NCI-H1417 treated with DMSO at 0.1 percent for 48 hours (cell line): ENCODE results near the gene CA11.
"Not testable (repeated sequence)": the region's sequence is repeated elsewhere in the genome, so short reads cannot be mapped to it uniquely, and the experiment has no call there.

Source experiments
- DNase-seq: peaks from one replicate; lab custom pipeline; 2025; lab: John Stamatoyannopoulos, UW

Gene CA11

GRCh38 chr19:48646001-48646721 lies at the start of gene CA11:
Gene CA11, minus strand, starts transcription at chr19:48646187. Its CDS starts 555 bp downstream, at chr19:48645632.
- peak; percentile 53 for DNase-seq

GRCh38 chr19:48693629-48694028 lies 47.6 kb upstream of the CA11 start:
- not testable (repeated sequence) for DNase-seq

- DNase-seq, result no peak
These were observed 43.5 kb upstream of the CA11 start for GRCh38 chr19:48689449-48689848.

GRCh38 chr19:48687776-48688175 lies 41.8 kb upstream of the CA11 start:
- DNase-seq, result no peak

- not testable (repeated sequence) for DNase-seq
These were observed 40.6 kb upstream of the CA11 start for GRCh38 chr19:48686637-48687036.

GRCh38 chr19:48686088-48686487 lies 40.1 kb upstream of the CA11 start:
- no peak for DNase-seq

- DNase-seq, result no peak
These were observed 39.6 kb upstream of the CA11 start for GRCh38 chr19:48685583-48685982.

- DNase-seq, result no peak
These were observed 37.4 kb upstream of the CA11 start for GRCh38 chr19:48683349-48683748.

- DNase-seq, result no peak
These were observed 35.1 kb upstream of the CA11 start for GRCh38 chr19:48681127-48681470.

GRCh38 chr19:48680436-48681126 lies 34.6 kb upstream of the CA11 start:
- DNase-seq, result no peak

GRCh38 chr19:48680006-48680405 lies 34.0 kb upstream of the CA11 start:
- not testable (repeated sequence) for DNase-seq

GRCh38 chr19:48678201-48678600 lies 32.2 kb upstream of the CA11 start:
- DNase-seq, result no peak

GRCh38 chr19:48676887-48677286 lies 30.9 kb upstream of the CA11 start:
- DNase-seq, result no peak

GRCh38 chr19:48676487-48676886 lies 30.5 kb upstream of the CA11 start:
- DNase-seq, result no peak

GRCh38 chr19:48674921-48675824 lies 29.2 kb upstream of the CA11 start:
- DNase-seq, result no peak

- DNase-seq, result no peak
These were observed 28.3 kb upstream of the CA11 start for GRCh38 chr19:48674216-48674809.

- no peak for DNase-seq
These were observed 27.6 kb upstream of the CA11 start for GRCh38 chr19:48673436-48674100.

- no peak for DNase-seq
These were observed 27.0 kb upstream of the CA11 start, which contains the start of gene NTN5 for GRCh38 chr19:48672994-48673393. Gene NTN5, minus strand, starts transcription at chr19:48673017. Its CDS starts 2,031 bp downstream, at chr19:48670986.

- DNase-seq, result no peak
These were observed 25.5 kb upstream of the CA11 start for GRCh38 chr19:48671446-48671995.

- DNase-seq, result no peak
These were observed 24.9 kb upstream of the CA11 start for GRCh38 chr19:48670699-48671445.
